ENCODE data around the gene ARR3. TPM values are rescaled to one million over a fixed set of nuclear protein-coding genes. Genes with fewer than 3 reads are reported as not detected.

Gene ARR3
- total and polyA plus RNA-seq, 11 donors, result not detected

GRCh38 chrX:70244881-70245280, 23.3 kb upstream of the ARR3 start:
- H3K27me3 ChIP-seq, result peaks cover 0 to 12% (median 0%) of the 10 kb centered on the region in 9 donors
- H3K27ac ChIP-seq, result no peak overlapping the region
- ATAC-seq (no peak), DNase-seq (no peak)
- no peaks in the 10 kb centered on the region for H3K36me3 ChIP-seq
- no peak for TF ChIP-seq CTCF (IDR thresholded peaks at IDR 0.05)
- no peak for TF ChIP-seq POLR2A (IDR thresholded peaks at IDR 0.05)
- no peak overlapping the region for H3K4me3 ChIP-seq
- no peaks in the 10 kb centered on the region for H3K4me1 ChIP-seq
- intact Hi-C loops (cut with DNase I), result no loop called here
- no peaks in the 10 kb centered on the region for H3K9me3 ChIP-seq
- WGBS, 4 donors, result 67 to 90% (median 76%) methylated on average over 6 of the region's 6 CpGs

- intact Hi-C loops (cut with DNase I), result no loop called here
- TF ChIP-seq CTCF (IDR thresholded peaks at IDR 0.05) (no peak), POLR2A (IDR thresholded peaks at IDR 0.05) (no peak)
- no peaks in the 10 kb centered on the region for H3K36me3 ChIP-seq
- 79 to 100% (median 97%) methylated on average over 2 of the region's 2 CpGs for WGBS, 4 donors
- H3K4me3 ChIP-seq, result no peak overlapping the region
- no peak overlapping the region for H3K27ac ChIP-seq
- ATAC-seq (no peak), DNase-seq (no peak)
- no peaks in the 10 kb centered on the region for H3K4me1 ChIP-seq
- H3K27me3 ChIP-seq, result peaks cover 0 to 18% (median 0%) of the 10 kb centered on the region in 9 donors
- H3K9me3 ChIP-seq, result no peaks in the 10 kb centered on the region
Observed at GRCh38 chrX:70247252-70247651, 20.9 kb upstream of the ARR3 start.

- Histone ChIP-seq H3K4me3 (no peak overlapping the region), H3K27ac (peak overlapping the region in 1 of 12 donors; percentile 40), H3K4me1 (no peaks in the 10 kb centered on the region), H3K36me3 (no peaks in the 10 kb centered on the region), H3K27me3 (peaks cover 0 to 6% (median 0%) of the 10 kb centered on the region in 9 donors), H3K9me3 (no peaks in the 10 kb centered on the region)
- TF ChIP-seq CTCF (IDR thresholded peaks at IDR 0.05), result no peak
- TF ChIP-seq POLR2A (IDR thresholded peaks at IDR 0.05), result no peak
- no peak for DNase-seq
- WGBS, 4 donors, result 42 to 56% (median 44%) methylated on average over 2 of the region's 2 CpGs
- ATAC-seq, result no peak
- intact Hi-C loops (cut with DNase I), result no loop called here
Observed at GRCh38 chrX:70252491-70252890, 15.6 kb upstream of the ARR3 start.

GRCh38 chrX:70253377-70254062, 14.6 kb upstream of the ARR3 start:
- Histone ChIP-seq H3K9me3 (no peaks in the 10 kb centered on the region), H3K4me1 (no peaks in the 10 kb centered on the region), H3K36me3 (no peaks in the 10 kb centered on the region), H3K27ac (peak overlapping the region in 1 of 12 donors; percentile 40), H3K4me3 (no peak overlapping the region), H3K27me3 (peaks cover 0 to 6% (median 0%) of the 10 kb centered on the region in 9 donors)
- intact Hi-C loops (cut with DNase I), result no loop called here
- WGBS, 4 donors, result 75 to 91% (median 80%) methylated on average over 3 of the region's 3 CpGs
- DNase-seq, result no peak
- ATAC-seq, result no peak
- TF ChIP-seq CTCF (IDR thresholded peaks at IDR 0.05) (no peak), POLR2A (IDR thresholded peaks at IDR 0.05) (no peak)
